HCT116 (cell line): ENCODE data around the gene PDZRN4. TPM values are rescaled to one million over a fixed set of nuclear protein-coding genes. Genes with fewer than 3 reads are reported as not detected.

Experiments
- ATAC-seq: fragments of 200-7000 bp; cut with Tn5 transposase; 2 replicates; pipeline ENCODE4 v1.9.1; 2020; ENCODE audit warnings: mild to moderate bottlenecking, moderate library complexity
- BruUV-seq: library from RNA; stranded (reverse); fragments of 400-500 nt; replicated peaks from 2 replicates; lab custom pipeline; 2021; lab: Mats Ljungman, UMichigan
- CTCF ChIA-PET: fragments of 300-600 bp; sonication (Branson Sonifier 250); formaldehyde crosslinking; loops from one replicate; lab custom pipeline; 2021; ENCODE audit warnings: antibody characterized with exemption; lab: Charles Lee
- POLR2A ChIA-PET: fragments of 300-600, 350-600 bp; sonication (Branson Sonifier 250); formaldehyde crosslinking; loops from one replicate; lab custom pipeline; 2021; ENCODE audit warnings: antibody characterized with exemption; lab: Charles Lee
- RAD21 ChIA-PET, 2 experiments: fragments of 300-600 bp; sonication (Branson Sonifier 250); formaldehyde crosslinking; loops; one replicate each; lab custom pipeline; 2023; ENCODE audit warnings: low total read pairs in 2 of 2; ENCODE audit not compliant: uncharacterized antibody in 2 of 2, unreplicated experiment in 2 of 2, low non-redundant PET in 1 of 2; lab: Charles Lee
- DNase-seq: peaks from one replicate; pipeline ENCODE4 v3.0.0-alpha.2; 2010; ENCODE audit warnings: low read depth, low spot score
- H2AFZ ChIP-seq: fragments of 200-600 bp; shearing (Covaris generic), sonication (generic); 2 replicates; pipeline ENCODE4 v1.6.1; 2017; ENCODE audit warnings: low read depth, mixed run types, mixed read lengths, antibody characterized with exemption, low read length; ENCODE audit not compliant: poor library complexity, severe bottlenecking
- H3K27ac ChIP-seq: 2 replicates; pipeline ENCODE4 v1.5.1; 2012; ENCODE audit warnings: low read depth, low read length
- H3K27me3 ChIP-seq: fragments of 200-600 bp; sonication (generic); 2 replicates; pipeline ENCODE4 v1.6.1; 2016; ENCODE audit warnings: mixed run types, low read length, mixed read lengths; ENCODE audit not compliant: insufficient read depth
- H3K36me3 ChIP-seq, 2 experiments: fragments of 200-500 bp in 1 of 2; fragments of 200-600 bp in 1 of 2; sonication (Bioruptor generic) in 1 of 2; sonication (generic) in 1 of 2; 2 replicates each; pipeline versions ENCODE4 v1.5.1 to v1.6.1; 2014 to 2016; ENCODE audit warnings: low read length in 2 of 2, inconsistent platforms in 1 of 2, mixed read lengths in 1 of 2, mixed run types in 1 of 2; ENCODE audit not compliant: insufficient read depth in 2 of 2, control insufficient read depth in 1 of 2
- H3K4me1 ChIP-seq, 2 experiments: fragments of 200-600 bp in 1 of 2; sonication (generic) in 1 of 2; 2 replicates each; pipeline versions ENCODE4 v1.5.1 to v1.6.1; 2012 to 2017; ENCODE audit warnings: low read length in 2 of 2, inconsistent platforms in 1 of 2, mild to moderate bottlenecking in 1 of 2, mixed read lengths in 1 of 2, mixed run types in 1 of 2, moderate library complexity in 1 of 2; ENCODE audit not compliant: insufficient read depth in 2 of 2, control insufficient read depth in 1 of 2
- H3K4me2 ChIP-seq: fragments of 200-600 bp; sonication (generic); 2 replicates; pipeline ENCODE4 v1.6.1; 2017; ENCODE audit warnings: mixed run types, low read length, mixed read lengths
- H3K4me3 ChIP-seq, 2 experiments: fragments of 200-600 bp in 1 of 2; sonication (generic) in 1 of 2; replicated peaks in 1 of 2; 2 replicates each; pipeline ENCODE4 v1.5.1; 2011 to 2016; ENCODE audit warnings: low read length in 2 of 2, control low read depth in 1 of 2, low read depth in 1 of 2, mild to moderate bottlenecking in 1 of 2, mixed read lengths in 1 of 2, mixed run types in 1 of 2
- H3K79me2 ChIP-seq: fragments of 200-600 bp; sonication (generic); 2 replicates; pipeline ENCODE4 v1.6.1; 2017; ENCODE audit warnings: mild to moderate bottlenecking, mixed run types, low read length, moderate library complexity, mixed read lengths; ENCODE audit not compliant: insufficient read depth
- H3K9ac ChIP-seq: fragments of 200-600 bp; sonication (generic); 2 replicates; pipeline ENCODE4 v1.6.1; 2016; ENCODE audit warnings: low read length, mixed read lengths
- H3K9me2 ChIP-seq: fragments of 200-600 bp; sonication (generic), shearing (Covaris generic); 2 replicates; pipeline ENCODE4 v1.6.1; 2017; ENCODE audit warnings: mixed run types, mild to moderate bottlenecking, moderate library complexity; ENCODE audit not compliant: insufficient read depth
- H3K9me3 ChIP-seq, 2 experiments: fragments of 200-500 bp in 1 of 2; fragments of 200-600 bp in 1 of 2; sonication (Bioruptor generic) in 1 of 2; sonication (generic) in 1 of 2; 2 replicates each; pipeline ENCODE4 v1.6.1; 2014 to 2017; ENCODE audit warnings: low read length in 2 of 2, mixed read lengths in 2 of 2, inconsistent platforms in 1 of 2, low read depth in 1 of 2, mild to moderate bottlenecking in 1 of 2, mixed run types in 1 of 2, moderate library complexity in 1 of 2; ENCODE audit not compliant: control insufficient read depth in 1 of 2, insufficient read depth in 1 of 2
- H4K20me1 ChIP-seq: fragments of 200-600 bp; sonication (generic), shearing (Covaris generic); 2 replicates; pipeline ENCODE4 v1.6.1; 2017; ENCODE audit warnings: mixed run types, mild to moderate bottlenecking, moderate library complexity; ENCODE audit not compliant: insufficient read depth
- CBX3 ChIP-seq: IDR thresholded peaks from 2 replicates; pipeline ENCODE4 v1.6.1; 2012; ENCODE audit warnings: low read depth
- CEBPB ChIP-seq: IDR thresholded peaks from 2 replicates; pipeline ENCODE4 v1.6.1; 2012; ENCODE audit warnings: low read depth
- EGR1 ChIP-seq: IDR thresholded peaks from 2 replicates; pipeline ENCODE4 v1.6.1; 2012; ENCODE audit warnings: low read depth
- ELF1 ChIP-seq: IDR thresholded peaks from 2 replicates; pipeline ENCODE4 v1.6.1; 2012; ENCODE audit warnings: low read depth, borderline replicate concordance
- EZH2 ChIP-seq: fragments of 200-600 bp; sonication (generic); IDR thresholded peaks from 2 replicates; pipeline ENCODE4 v1.6.1; 2017; ENCODE audit warnings: antibody characterized with exemption, mixed run types
- EZH2phosphoT487 ChIP-seq: fragments of 200-600 bp; IDR thresholded peaks from 2 replicates; pipeline ENCODE4 v1.6.1; 2018; ENCODE audit warnings: antibody characterized with exemption, borderline replicate concordance
- FOSL1 ChIP-seq: IDR thresholded peaks from 2 replicates; pipeline ENCODE4 v1.6.1; 2012; ENCODE audit warnings: low read depth
- JUND ChIP-seq: IDR thresholded peaks from 2 replicates; pipeline ENCODE4 v1.6.1; 2012
- POLR2A ChIP-seq: IDR thresholded peaks from 2 replicates; pipeline ENCODE4 v1.7.0; 2011; ENCODE audit warnings: borderline replicate concordance; ENCODE audit not compliant: insufficient read depth, insufficient read length; ENCODE audit errors: extremely low read depth
- POLR2AphosphoS5 ChIP-seq: IDR thresholded peaks from 2 replicates; pipeline ENCODE4 v1.6.1; 2011; ENCODE audit warnings: mild to moderate bottlenecking, low read depth, low read length, moderate library complexity
- REST ChIP-seq: IDR thresholded peaks from 2 replicates; pipeline ENCODE4 v1.6.1; 2012; ENCODE audit warnings: low read depth
- SP1 ChIP-seq: IDR thresholded peaks from 2 replicates; pipeline ENCODE4 v1.6.1; 2012; ENCODE audit warnings: low read depth
- SRF ChIP-seq: IDR thresholded peaks from 2 replicates; pipeline ENCODE4 v1.6.1; 2012; ENCODE audit warnings: low read depth
- TCF7L2 ChIP-seq: IDR thresholded peaks from 2 replicates; pipeline ENCODE4 v1.7.0; 2011; ENCODE audit warnings: borderline replicate concordance, inconsistent platforms; ENCODE audit not compliant: insufficient read depth, insufficient read length; ENCODE audit errors: extremely low read depth
- YY1 ChIP-seq: IDR thresholded peaks from 2 replicates; pipeline ENCODE4 v1.6.1; 2011; ENCODE audit warnings: low read length, low read depth, moderate library complexity, mild to moderate bottlenecking; ENCODE audit not compliant: insufficient replicate concordance; ENCODE audit errors: extremely low read depth
- ZFX ChIP-seq: fragments of 450-650 bp; IDR thresholded peaks from 2 replicates; pipeline ENCODE4 v1.6.1; 2017
- ZNF274 ChIP-seq: fragments of 200-500 bp; sonication (Bioruptor generic); IDR thresholded peaks from 2 replicates; pipeline ENCODE4 v1.6.1; 2014; ENCODE audit warnings: mild to moderate bottlenecking, low read depth, low read length, inconsistent platforms
- intact Hi-C: fragments of 100-400 bp; cut with micrococcal nuclease; formaldehyde crosslinking; loops from 2 replicates; pipeline ENCODE4 v1.10.0; 2022
- total RNA-seq: library from RNA; stranded (reverse); gene quantifications from one replicate; pipeline ENCODE4 v1.2.1, GENCODE V29; 2021; ENCODE audit not compliant: unreplicated experiment
- TF ChIP-seq, protein P1 (sequence below): IDR thresholded peaks from 2 replicates; pipeline ENCODE4 v1.6.1; 2012
- TF ChIP-seq, protein P2 (sequence below), 3 experiments: fragments of 200-600 bp in 1 of 3; sonication (generic) in 1 of 3; IDR thresholded peaks in 2 of 3; conservative IDR thresholded peaks in 1 of 3; 2 replicates each; pipeline ENCODE4 v1.5.1; 2012 to 2017; ENCODE audit warnings: low read depth in 2 of 3, low read length in 2 of 3, antibody characterized with exemption in 1 of 3, borderline replicate concordance in 1 of 3, control low read depth in 1 of 3, mild to moderate bottlenecking in 1 of 3, mixed read lengths in 1 of 3, mixed run types in 1 of 3, moderate library complexity in 1 of 3; ENCODE audit not compliant: insufficient read depth in 1 of 3
- TF ChIP-seq, protein P3 (sequence below): IDR thresholded peaks from 2 replicates; pipeline ENCODE4 v1.6.1; 2012

PDZRN4 gene
- total RNA-seq, 1 experiment from 2014 or later: not detected

DNA sequence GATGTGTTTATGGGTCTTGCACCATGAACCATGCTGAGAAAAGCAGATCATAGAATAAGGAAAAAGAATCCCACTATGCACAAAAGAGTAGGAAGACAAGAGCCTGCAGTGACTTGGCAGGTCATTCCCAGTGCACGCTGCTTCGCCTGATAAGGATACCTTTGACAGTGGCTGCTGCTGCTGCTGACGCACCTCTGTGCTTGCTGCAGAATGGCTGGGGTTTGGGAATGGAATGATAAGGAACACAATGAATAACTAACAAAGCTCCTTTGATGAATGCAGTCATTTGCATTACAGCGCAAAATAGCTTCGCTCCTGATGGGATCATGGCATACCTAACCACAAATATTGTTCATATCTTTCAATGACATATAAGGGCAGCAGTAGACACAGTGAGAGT, 278.7 kb downstream of the PDZRN4 start:
- no peak overlapping the region for H3K4me2 ChIP-seq
- no TSS peak for BruUV-seq
- RAD21 ChIA-PET: no interaction called here
- H4K20me1 ChIP-seq: no peaks in the 10 kb centered on the region
- no peak for DNase-seq
- H3K79me2 ChIP-seq: no peaks in the 10 kb centered on the region
- no peaks in the 10 kb centered on the region for H3K9me3 ChIP-seq
- ATAC-seq: no peak
- no peak overlapping the region for H3K4me3 ChIP-seq
- POLR2A ChIA-PET: no interaction called here
- CTCF ChIA-PET: no interaction called here
- TF ChIP-seq ZFX (no peak), REST (no peak), CBX3 (no peak), ELF1 (no peak), POLR2A (no peak), JUND (no peak), CEBPB (no peak), TCF7L2 (no peak), SRF (no peak), POLR2AphosphoS5 (no peak), FOSL1 (no peak), ZNF274 (no peak), SP1 (no peak), EGR1 (no peak), YY1 (no peak), EZH2 (no peak), EZH2phosphoT487 (no peak)
- TF ChIP-seq, protein P1, sequence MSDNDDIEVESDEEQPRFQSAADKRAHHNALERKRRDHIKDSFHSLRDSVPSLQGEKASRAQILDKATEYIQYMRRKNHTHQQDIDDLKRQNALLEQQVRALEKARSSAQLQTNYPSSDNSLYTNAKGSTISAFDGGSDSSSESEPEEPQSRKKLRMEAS: no peak
- TF ChIP-seq, protein P2, sequence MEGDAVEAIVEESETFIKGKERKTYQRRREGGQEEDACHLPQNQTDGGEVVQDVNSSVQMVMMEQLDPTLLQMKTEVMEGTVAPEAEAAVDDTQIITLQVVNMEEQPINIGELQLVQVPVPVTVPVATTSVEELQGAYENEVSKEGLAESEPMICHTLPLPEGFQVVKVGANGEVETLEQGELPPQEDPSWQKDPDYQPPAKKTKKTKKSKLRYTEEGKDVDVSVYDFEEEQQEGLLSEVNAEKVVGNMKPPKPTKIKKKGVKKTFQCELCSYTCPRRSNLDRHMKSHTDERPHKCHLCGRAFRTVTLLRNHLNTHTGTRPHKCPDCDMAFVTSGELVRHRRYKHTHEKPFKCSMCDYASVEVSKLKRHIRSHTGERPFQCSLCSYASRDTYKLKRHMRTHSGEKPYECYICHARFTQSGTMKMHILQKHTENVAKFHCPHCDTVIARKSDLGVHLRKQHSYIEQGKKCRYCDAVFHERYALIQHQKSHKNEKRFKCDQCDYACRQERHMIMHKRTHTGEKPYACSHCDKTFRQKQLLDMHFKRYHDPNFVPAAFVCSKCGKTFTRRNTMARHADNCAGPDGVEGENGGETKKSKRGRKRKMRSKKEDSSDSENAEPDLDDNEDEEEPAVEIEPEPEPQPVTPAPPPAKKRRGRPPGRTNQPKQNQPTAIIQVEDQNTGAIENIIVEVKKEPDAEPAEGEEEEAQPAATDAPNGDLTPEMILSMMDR (IDR thresholded peaks at IDR 0.05 in 2 of 3, conservative IDR thresholded peaks at IDR 0.05 in 1 of 3; ENCODE audit: borderline replicate concordance in 1 of 3, insufficient read depth in 1 of 3, low read depth in 2 of 3, low read length in 2 of 3): no peak
- TF ChIP-seq, protein P3, sequence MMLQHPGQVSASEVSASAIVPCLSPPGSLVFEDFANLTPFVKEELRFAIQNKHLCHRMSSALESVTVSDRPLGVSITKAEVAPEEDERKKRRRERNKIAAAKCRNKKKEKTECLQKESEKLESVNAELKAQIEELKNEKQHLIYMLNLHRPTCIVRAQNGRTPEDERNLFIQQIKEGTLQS: no peak
- H3K27ac ChIP-seq: no peak overlapping the region
- no peak overlapping the region for H2AFZ ChIP-seq
- H3K4me1 ChIP-seq: no peaks in the 10 kb centered on the region
- no peaks in the 10 kb centered on the region for H3K27me3 ChIP-seq
- H3K9ac ChIP-seq: no peak overlapping the region
- no peaks in the 10 kb centered on the region for H3K9me2 ChIP-seq
- intact Hi-C loops: no loop called here
- H3K36me3 ChIP-seq: no peaks in the 10 kb centered on the region
